ENCODE measurements around the gene PGM1.

- no peak for TF ChIP-seq MLX (CRISPR knock-in tag; IDR thresholded peaks at IDR 0.05)
- no peak for TF ChIP-seq GABPB1 (CRISPR knock-in tag; IDR thresholded peaks at IDR 0.05)
- no peak for TF ChIP-seq FOXK1 (CRISPR knock-in tag; IDR thresholded peaks at IDR 0.05)
- no peak for TF ChIP-seq NFE2L1 (CRISPR knock-in tag; IDR thresholded peaks at IDR 0.05)
- TF ChIP-seq CTCF (IDR thresholded peaks at IDR 0.05) = no peak
- TF ChIP-seq ZBTB21 (CRISPR knock-in tag; IDR thresholded peaks at IDR 0.05; ENCODE audit: borderline replicate concordance) = no peak
- TF ChIP-seq ARID4B (CRISPR knock-in tag; IDR thresholded peaks at IDR 0.05; ENCODE audit: borderline replicate concordance) = no peak
- no peak for TF ChIP-seq CREB1 (CRISPR knock-in tag; IDR thresholded peaks at IDR 0.05)
- TF ChIP-seq FOXP1 (CRISPR knock-in tag; IDR thresholded peaks at IDR 0.05; ENCODE audit: borderline replicate concordance) = no peak
- TF ChIP-seq ZNF121 (CRISPR knock-in tag; IDR thresholded peaks at IDR 0.05) = no peak
- TF ChIP-seq ZNF512 (CRISPR knock-in tag; IDR thresholded peaks at IDR 0.05; ENCODE audit: borderline replicate concordance) = no peak
Measured at GRCh38 chr1:63705078-63705477, 111.9 kb downstream of the PGM1 start.

Measured in WTC11 (cell line).